OCI-LY3 (cell line): ENCODE results near the gene DENND11.
A peak's percentile ranks its signal among the peaks of the same experiment; 100 is the strongest.

Source experiments
- H2AFZ ChIP-seq: fragments of 200-600, 300-600 bp; shearing (Covaris generic); 2 replicates; pipeline ENCODE4 v1.6.0; 2014; ENCODE audit warnings: antibody characterized with exemption, low read depth, low read length
- H3K27ac ChIP-seq: fragments of 200-600, 300-600 bp; sonication (generic); 2 replicates; pipeline ENCODE4 v1.5.1; 2014; ENCODE audit warnings: mild to moderate bottlenecking, low read length, moderate library complexity, mixed read lengths
- H3K27me3 ChIP-seq: fragments of 200-600, 300-600 bp; sonication (generic); 2 replicates; pipeline ENCODE4 v1.6.1; 2014; ENCODE audit warnings: low read depth, low read length, mixed read lengths
- H3K36me3 ChIP-seq: fragments of 200-600, 300-600 bp; sonication (generic); replicated peaks from 2 replicates; pipeline ENCODE3; 2014; ENCODE audit warnings: low read depth, low read length, mixed read lengths
- H3K4me1 ChIP-seq: fragments of 300-600, 200-600 bp; sonication (generic); 2 replicates; pipeline ENCODE4 v1.6.1; 2014; ENCODE audit warnings: low read length, mixed read lengths
- H3K4me2 ChIP-seq: fragments of 200-600, 300-600 bp; sonication (generic); 2 replicates; pipeline ENCODE4 v1.6.1; 2014; ENCODE audit warnings: low read length, mixed read lengths
- H3K4me3 ChIP-seq: fragments of 300-600, 200-600 bp; sonication (generic); 2 replicates; pipeline ENCODE4 v1.5.1; 2014; ENCODE audit warnings: antibody characterized with exemption, mild to moderate bottlenecking, low read length, moderate library complexity
- H3K79me2 ChIP-seq: fragments of 300-600, 200-600 bp; shearing (Covaris generic); 2 replicates; pipeline ENCODE4 v1.6.1; 2014; ENCODE audit warnings: mild to moderate bottlenecking, low read length, mixed read lengths
- H3K9ac ChIP-seq: fragments of 300-600, 200-600 bp; shearing (Covaris generic); 2 replicates; pipeline ENCODE4 v1.6.0; 2014; ENCODE audit warnings: mild to moderate bottlenecking, low read length, moderate library complexity
- H3K9me3 ChIP-seq: fragments of 200-600, 300-600 bp; shearing (Covaris generic); 2 replicates; pipeline ENCODE4 v1.6.1; 2014; ENCODE audit warnings: low read length, mixed read lengths; ENCODE audit not compliant: insufficient read depth
- H4K20me1 ChIP-seq: fragments of 200-600, 300-600 bp; sonication (generic); 2 replicates; pipeline ENCODE4 v1.6.1; 2016; ENCODE audit warnings: low read length, mixed read lengths; ENCODE audit not compliant: insufficient read depth
- EZH2phosphoT487 ChIP-seq: fragments of 200-600 bp; shearing (Covaris generic); IDR thresholded peaks from 2 replicates; pipeline ENCODE4 v1.6.1; 2018; ENCODE audit warnings: antibody characterized with exemption, mixed run types, low read depth
- TF ChIP-seq, protein P1 (sequence below): fragments of 200-600, 300-600 bp; sonication (generic); IDR thresholded peaks from 2 replicates; pipeline ENCODE4 v1.5.1; 2014; ENCODE audit warnings: antibody characterized with exemption, low read length, low read depth

Gene DENND11

GRCh38 chr7:141699860-141700259, 2.1 kb downstream of the DENND11 start:
- H3K4me3 ChIP-seq = no peak overlapping the region
- H3K4me1 ChIP-seq = peaks cover 24% of the 10 kb centered on the region
- peaks cover 9% of the 10 kb centered on the region for H3K27me3 ChIP-seq
- no peak overlapping the region for H2AFZ ChIP-seq
- H4K20me1 ChIP-seq = peaks cover 41% of the 10 kb centered on the region
- no peaks in the 10 kb centered on the region for H3K36me3 ChIP-seq
- H3K9me3 ChIP-seq = no peaks in the 10 kb centered on the region
- H3K4me2 ChIP-seq = no peak overlapping the region
- H3K27ac ChIP-seq = no peak overlapping the region
- H3K79me2 ChIP-seq = peaks cover 39% of the 10 kb centered on the region
- TF ChIP-seq, protein P1, sequence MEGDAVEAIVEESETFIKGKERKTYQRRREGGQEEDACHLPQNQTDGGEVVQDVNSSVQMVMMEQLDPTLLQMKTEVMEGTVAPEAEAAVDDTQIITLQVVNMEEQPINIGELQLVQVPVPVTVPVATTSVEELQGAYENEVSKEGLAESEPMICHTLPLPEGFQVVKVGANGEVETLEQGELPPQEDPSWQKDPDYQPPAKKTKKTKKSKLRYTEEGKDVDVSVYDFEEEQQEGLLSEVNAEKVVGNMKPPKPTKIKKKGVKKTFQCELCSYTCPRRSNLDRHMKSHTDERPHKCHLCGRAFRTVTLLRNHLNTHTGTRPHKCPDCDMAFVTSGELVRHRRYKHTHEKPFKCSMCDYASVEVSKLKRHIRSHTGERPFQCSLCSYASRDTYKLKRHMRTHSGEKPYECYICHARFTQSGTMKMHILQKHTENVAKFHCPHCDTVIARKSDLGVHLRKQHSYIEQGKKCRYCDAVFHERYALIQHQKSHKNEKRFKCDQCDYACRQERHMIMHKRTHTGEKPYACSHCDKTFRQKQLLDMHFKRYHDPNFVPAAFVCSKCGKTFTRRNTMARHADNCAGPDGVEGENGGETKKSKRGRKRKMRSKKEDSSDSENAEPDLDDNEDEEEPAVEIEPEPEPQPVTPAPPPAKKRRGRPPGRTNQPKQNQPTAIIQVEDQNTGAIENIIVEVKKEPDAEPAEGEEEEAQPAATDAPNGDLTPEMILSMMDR = no peak
- TF ChIP-seq EZH2phosphoT487 = no peak
- no peak overlapping the region for H3K9ac ChIP-seq

- H3K4me1 ChIP-seq = peaks cover 24% of the 10 kb centered on the region
- TF ChIP-seq, protein P1 = no peak
- H3K4me2 ChIP-seq = peak overlapping the region; percentile 43
- H3K27me3 ChIP-seq = peaks cover 7% of the 10 kb centered on the region
- H3K36me3 ChIP-seq = no peaks in the 10 kb centered on the region
- no peak overlapping the region for H3K9ac ChIP-seq
- H3K79me2 ChIP-seq = peaks cover 40% of the 10 kb centered on the region
- H2AFZ ChIP-seq = no peak overlapping the region
- peak overlapping the region; percentile 15; the same call in 1 of the 2 replicates for H3K4me3 ChIP-seq
- H3K27ac ChIP-seq = no peak overlapping the region
- H4K20me1 ChIP-seq = peaks cover 45% of the 10 kb centered on the region
- no peaks in the 10 kb centered on the region for H3K9me3 ChIP-seq
These were observed 3.5 kb downstream of the DENND11 start for GRCh38 chr7:141698247-141699015.

GRCh38 chr7:141697211-141697871, 4.6 kb downstream of the DENND11 start:
- Histone ChIP-seq H3K4me2 (no peak overlapping the region), H4K20me1 (peaks cover 54% of the 10 kb centered on the region), H3K9me3 (no peaks in the 10 kb centered on the region), H3K27ac (no peak overlapping the region), H3K4me3 (no peak overlapping the region), H3K4me1 (peaks cover 19% of the 10 kb centered on the region), H3K36me3 (no peaks in the 10 kb centered on the region), H3K27me3 (no peaks in the 10 kb centered on the region), H3K9ac (no peak overlapping the region), H2AFZ (no peak overlapping the region), H3K79me2 (peaks cover 46% of the 10 kb centered on the region)
- no peak for TF ChIP-seq EZH2phosphoT487
- TF ChIP-seq, protein P1 = no peak

DNA sequence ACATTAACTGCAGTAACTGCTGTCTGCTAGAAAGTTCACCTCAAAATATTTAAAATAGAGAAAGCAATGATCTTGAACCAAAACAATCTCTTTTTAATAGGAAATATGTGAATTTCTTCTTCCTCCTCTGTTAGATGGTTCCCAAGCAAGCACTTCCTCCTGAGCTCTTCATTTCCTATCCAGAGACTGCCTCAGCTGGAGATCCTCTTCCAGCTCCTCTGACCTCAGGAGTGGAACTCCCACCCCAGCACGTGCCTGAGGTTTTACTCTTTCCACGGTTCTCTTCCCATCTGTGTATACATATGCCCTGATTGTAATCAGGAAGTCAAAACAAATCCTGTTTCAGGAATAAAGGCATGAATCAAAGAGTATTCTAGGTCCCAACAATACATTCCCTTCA, 5.6 kb downstream of the DENND11 start:
- TF ChIP-seq, protein P1 = no peak
- no peak for TF ChIP-seq EZH2phosphoT487
- H3K9ac ChIP-seq = no peak overlapping the region
- peaks cover 51% of the 10 kb centered on the region for H3K79me2 ChIP-seq
- H2AFZ ChIP-seq = no peak overlapping the region
- H3K27ac ChIP-seq = no peak overlapping the region
- H3K9me3 ChIP-seq = no peaks in the 10 kb centered on the region
- H3K4me3 ChIP-seq = no peak overlapping the region
- H3K27me3 ChIP-seq = no peaks in the 10 kb centered on the region
- no peaks in the 10 kb centered on the region for H3K36me3 ChIP-seq
- no peak overlapping the region for H3K4me2 ChIP-seq
- peaks cover 64% of the 10 kb centered on the region for H4K20me1 ChIP-seq
- peaks cover 19% of the 10 kb centered on the region for H3K4me1 ChIP-seq
